GM18873 (cell line): ENCODE results near the gene NUMBL.

Experiments used
- ATAC-seq: cut with Tn5 transposase; IDR thresholded peaks from one replicate; pipeline ENCODE4 v1.9.1; 2021; ENCODE audit warnings: mild to moderate bottlenecking, moderate library complexity, moderate number of reproducible peaks; ENCODE audit not compliant: unreplicated experiment, low FRiP score

NUMBL gene

GRCh38 chr19:40716482-40717324 is 26.3 kb upstream of the NUMBL start, which contains the start of the genes COQ8B and ITPKC:
TSS of gene COQ8B (minus strand) at chr19:40716886. CDS start at chr19:40714632, 2,254 bp downstream.
TSS of gene ITPKC (plus strand) at chr19:40717112. CDS start at chr19:40717136, 24 bp downstream.
- peak; percentile 72 for ATAC-seq

DNA sequence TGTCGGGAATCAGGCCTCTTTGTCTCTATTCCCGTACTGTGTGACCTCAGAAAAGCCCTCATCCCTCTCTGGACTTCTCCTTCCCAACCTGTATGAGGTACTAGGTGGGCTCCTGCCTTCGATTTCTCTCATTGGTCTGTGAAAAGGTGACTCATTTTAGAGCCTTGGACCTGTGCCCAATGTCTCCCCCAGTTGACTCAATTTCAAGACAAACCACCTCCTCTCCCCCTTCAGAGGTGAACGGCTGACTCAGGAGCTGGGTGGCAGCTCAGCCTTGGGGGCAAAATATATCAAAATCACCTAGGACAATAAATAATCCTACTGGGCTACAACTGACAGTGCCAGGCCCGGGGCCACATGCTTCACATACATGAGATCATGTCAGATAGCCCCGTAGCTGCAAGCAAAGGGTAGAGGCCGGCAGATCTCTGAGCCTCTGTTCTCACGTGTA is 25.6 kb upstream of the NUMBL start:
- ATAC-seq = no peak

DNA sequence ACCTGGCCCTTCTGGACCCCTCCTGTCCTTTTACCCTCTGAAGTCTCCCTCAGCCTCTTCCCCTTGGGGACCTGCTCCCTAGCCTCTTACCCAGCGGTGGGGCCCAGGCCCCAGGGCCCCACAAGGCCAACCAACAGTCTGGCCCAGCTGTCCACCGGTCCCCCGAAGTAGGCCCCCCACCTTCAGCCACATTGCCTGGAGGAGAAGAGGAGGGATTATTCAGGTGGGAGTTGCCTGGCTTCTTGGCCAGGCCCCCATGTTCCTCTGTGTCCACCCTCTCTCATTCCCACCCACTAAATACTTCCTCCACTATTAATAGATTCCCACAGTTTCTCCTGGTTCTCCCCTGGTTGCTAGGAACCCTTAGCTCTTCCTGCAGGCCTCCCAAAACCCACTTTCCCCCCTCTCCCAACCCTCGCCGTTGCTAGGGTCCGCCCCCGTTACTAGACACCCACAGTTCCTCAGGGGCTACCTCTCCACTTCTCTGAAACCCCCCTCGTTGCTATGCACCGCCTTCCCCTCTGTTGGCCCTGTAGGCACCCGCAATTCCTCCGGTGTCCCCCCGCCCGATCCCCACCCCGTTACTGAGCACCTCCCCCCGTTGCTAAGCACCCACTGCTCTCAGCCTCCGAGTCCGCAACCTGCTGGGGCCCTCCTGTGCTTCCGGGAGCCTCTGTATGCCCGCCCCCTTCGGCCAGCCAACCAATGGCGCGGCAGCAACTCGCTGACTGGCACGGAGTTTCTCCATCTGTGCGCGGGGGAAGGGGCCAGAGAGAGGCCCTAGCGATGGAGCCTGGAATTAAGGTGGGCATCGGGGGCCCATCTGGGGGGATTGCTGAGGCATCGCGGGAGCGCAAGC is 24.2 kb upstream of the NUMBL start:
- ATAC-seq = peak; percentile 48

DNA sequence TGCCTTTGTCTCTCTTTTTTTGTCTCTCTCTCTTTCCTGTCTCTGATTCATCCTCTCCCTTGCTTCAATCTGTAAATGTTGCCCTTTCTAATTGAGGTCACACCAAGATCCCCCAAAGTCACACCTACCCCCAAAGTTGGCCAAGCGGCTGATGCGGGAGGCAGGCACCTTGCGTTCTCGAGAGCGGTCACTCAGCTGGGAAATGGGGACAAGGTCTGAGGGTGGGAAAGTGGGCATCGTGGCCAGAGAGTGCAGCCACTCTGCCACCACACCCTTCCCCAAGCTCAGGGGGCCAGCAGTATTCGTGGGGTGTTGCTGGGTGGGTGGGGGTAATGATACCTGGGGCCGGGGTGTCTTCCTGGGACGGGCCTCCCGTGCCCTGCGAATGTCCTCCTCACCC is 23.5 kb upstream of the NUMBL start:
- ATAC-seq = no peak

GRCh38 chr19:40709817-40710216 is 19.4 kb upstream of the NUMBL start:
- ATAC-seq = no peak

DNA sequence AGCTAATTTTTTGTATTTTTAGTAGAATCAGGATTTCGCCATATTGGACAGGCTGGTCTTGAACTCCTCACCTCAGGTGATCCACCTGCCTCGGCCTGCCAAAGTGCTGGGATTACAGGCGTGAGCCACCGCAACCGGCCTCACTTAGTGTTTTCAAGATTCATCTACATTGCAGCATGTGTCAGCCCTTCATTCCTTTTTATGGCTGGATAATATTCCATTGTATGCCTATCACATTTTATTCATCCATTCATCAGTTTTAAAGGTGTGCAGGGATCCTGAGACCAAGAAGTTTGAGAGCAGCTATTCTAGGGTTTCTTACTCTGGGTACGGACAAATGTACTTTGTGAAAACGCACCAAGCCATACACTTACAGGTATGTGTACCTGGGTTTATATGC is 17.2 kb upstream of the NUMBL start:
- ATAC-seq = no peak

DNA sequence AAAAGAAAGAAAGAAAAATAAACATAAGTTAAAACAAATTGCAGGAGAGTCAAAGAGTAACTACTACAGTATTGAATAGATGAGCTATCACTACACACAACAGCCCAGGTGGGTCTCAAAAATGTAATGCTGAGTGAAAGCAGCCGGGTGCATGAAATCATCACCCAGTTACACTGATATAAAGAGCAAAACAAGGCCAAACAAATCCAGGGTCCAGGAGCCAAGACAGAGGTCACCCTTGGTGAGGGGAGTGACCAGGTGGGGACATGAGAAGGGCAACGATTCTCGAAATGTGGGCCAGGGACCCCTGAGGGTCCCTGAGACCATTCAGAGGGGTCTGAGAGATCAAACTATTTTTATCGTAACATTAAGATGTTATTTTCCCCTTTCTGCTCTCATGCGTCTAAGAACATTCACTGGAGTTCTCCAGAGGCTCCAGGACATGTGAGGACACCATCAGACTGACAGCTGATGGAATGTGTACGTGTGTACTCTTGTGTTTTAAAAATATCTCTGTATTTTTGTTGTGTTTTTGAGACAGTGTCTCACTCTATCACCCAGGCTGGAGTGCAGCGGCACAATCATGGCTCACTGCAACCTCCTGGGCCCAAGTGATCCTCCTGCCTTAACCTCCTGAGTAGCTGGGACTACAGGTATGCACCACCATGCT is 15.6 kb upstream of the NUMBL start:
- ATAC-seq = no peak

DNA sequence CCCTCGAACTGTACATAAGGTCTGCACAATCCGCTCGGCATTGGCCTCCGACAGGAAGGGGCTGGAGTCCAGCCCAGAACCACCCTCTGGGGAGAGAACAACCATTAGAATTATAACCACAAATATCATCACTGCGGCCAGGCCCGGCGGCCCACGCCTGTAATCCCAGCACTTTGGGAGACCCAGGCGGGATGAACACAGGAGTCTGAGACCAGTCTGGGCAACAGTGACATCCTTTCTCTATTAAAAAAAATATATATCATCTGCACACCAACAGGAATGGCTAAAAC is 14.9 kb upstream of the NUMBL start:
- ATAC-seq = no peak

DNA sequence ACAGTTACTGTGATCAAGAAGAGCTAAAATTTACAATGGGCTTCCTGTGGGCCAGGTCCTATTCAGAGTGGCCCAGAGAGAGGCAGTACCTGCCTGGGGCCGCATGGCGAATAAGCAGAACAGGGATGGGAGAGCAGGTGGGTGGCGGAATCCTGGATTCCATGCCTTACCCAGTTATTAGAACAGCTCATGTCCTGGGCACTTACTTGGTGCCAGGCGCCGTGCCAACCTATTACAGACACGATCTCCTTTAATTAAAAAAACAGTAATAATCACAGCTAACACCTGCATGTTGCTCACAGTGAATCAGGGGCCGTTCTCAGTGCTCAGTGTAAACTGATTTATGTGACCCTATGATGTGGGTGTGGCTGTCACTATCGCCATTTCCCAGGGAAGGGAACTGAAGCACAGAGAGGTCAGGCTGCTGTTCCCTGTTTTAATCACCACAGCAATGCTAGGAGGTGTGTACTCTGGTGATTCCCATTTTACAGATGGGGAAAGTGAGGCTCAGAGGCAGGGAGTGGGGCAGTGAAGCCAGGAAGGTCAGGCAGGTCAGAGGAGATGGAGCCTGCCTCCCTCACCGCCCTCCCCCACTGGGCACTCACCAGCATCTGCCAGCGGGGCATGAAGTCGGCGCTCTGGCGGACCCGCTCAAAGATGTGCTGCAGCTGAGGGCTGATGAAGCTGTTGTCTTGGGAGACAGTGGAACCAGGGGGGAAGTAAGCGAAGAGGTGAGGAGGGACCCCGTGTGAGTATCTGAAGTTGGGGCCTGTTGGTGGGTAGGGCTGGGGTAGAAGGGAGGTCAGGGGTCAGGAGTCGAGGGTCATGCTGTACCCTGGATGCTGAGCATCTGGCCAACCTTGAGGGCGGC is 14.3 kb upstream of the NUMBL start:
- no peak for ATAC-seq

- ATAC-seq = no peak
These were observed 12.7 kb upstream of the NUMBL start for GRCh38 chr19:40703029-40703755.

GRCh38 chr19:40702337-40703012 is 12.0 kb upstream of the NUMBL start:
- no peak for ATAC-seq

DNA sequence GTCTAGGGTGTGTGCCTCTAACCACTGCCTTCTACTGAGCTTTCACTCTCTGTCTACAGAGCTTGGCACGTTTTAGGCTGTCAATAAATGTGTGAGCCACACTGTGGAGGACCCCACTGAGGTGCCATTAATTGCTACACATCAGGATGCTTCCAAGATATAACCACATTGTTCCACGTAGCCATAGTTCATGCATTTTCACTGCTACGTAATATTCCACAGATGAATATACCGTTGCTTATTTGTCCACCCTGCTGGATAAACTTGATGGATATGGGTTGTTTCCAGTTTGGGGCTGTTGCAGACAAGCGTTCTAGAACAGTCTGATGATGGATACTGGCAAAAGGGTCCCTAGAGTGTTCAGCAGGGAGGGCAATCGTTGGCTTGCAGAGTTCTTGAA is 11.3 kb upstream of the NUMBL start:
- no peak for ATAC-seq

DNA sequence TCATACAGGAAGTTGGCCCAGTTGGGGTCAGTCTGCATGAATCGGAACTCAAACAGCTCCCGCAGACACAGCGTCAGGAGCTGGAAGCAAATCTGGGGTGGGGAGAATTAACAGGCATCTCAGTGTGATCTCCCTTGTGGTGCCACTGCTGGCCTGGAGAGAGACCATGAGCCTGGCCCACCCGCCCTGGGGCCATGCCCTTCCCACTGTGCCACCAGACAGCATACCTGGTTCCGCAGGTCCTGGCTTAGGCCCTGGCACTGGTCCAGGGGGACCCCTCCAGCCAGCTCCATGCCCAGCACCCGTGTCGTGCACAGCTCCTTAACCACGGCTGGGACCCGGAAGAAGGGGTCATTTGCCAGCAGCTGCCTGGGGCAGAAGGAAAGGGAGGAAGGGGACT is 9.6 kb upstream of the NUMBL start:
- no peak for ATAC-seq

DNA sequence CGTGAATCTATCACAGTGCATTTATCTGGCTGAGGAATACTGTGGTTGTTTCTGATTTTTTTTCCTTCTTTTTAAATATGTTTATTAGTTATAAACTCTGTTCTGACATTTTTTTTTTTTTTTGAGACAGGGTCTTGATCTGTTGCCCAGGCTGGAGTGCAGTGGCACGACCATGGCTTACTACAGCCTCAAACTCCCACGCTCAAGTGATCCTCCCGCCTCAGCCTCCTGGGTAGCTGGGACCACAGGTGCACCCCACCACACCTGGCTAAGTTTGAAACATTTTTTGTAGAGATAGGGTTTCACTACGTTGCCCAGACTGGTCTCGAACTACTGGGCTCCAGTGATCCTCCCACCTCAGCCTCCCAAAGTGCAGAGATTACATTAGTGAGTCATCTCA is 6.6 kb upstream of the NUMBL start:
- ATAC-seq = no peak

- no peak for ATAC-seq
These were observed 5.4 kb upstream of the NUMBL start for GRCh38 chr19:40695881-40696280.

GRCh38 chr19:40693896-40694295 is 3.4 kb upstream of the NUMBL start:
- no peak for ATAC-seq

GRCh38 chr19:40693150-40693788 is 2.8 kb upstream of the NUMBL start:
- ATAC-seq = no peak

GRCh38 chr19:40692212-40692551 is 1.7 kb upstream of the NUMBL start:
- no peak for ATAC-seq
